Activated naive CD8-positive, alpha-beta T cell treated with anti-CD3 and anti-CD28 coated beads, Interleukin-2, amount 10 ng/mL, durations not matched to agents 7 days and 5 days (primary cell): Measurements from ENCODE around the gene TLE3. TPM values are rescaled to one million over a fixed set of nuclear protein-coding genes. Genes with fewer than 3 reads are reported as not detected.

Source experiments
- ATAC-seq: fragments of 150-1000 bp; cut with Tn5 transposase; one replicate; pipeline ENCODE4 v1.10.0; 2021; ENCODE audit warnings: low read depth, moderate library complexity
- POLR2A ChIA-PET: fragments of 350-600 bp; sonication (Branson Sonifier 250); formaldehyde crosslinking; loops from one replicate; lab custom pipeline; 2021; ENCODE audit warnings: antibody characterized with exemption; lab: Charles Lee
- DNase-seq: peaks from one replicate; pipeline ENCODE4 v3.0.0; 2021
- H3K27ac Mint-ChIP-seq: one replicate; pipeline ENCODE4 v1.8.0; 2022; ENCODE audit warnings: mild to moderate bottlenecking, mixed read lengths
- H3K27me3 Mint-ChIP-seq: one replicate; pipeline ENCODE4 v1.8.0; 2022; ENCODE audit warnings: mild to moderate bottlenecking, moderate library complexity, mixed read lengths
- H3K36me3 Mint-ChIP-seq: one replicate; pipeline ENCODE4 v1.8.0; 2021; ENCODE audit warnings: mild to moderate bottlenecking, mixed read lengths
- H3K4me1 Mint-ChIP-seq: one replicate; pipeline ENCODE4 v1.8.0; 2021; ENCODE audit warnings: mixed read lengths
- H3K4me3 Mint-ChIP-seq: one replicate; pipeline ENCODE4 v1.8.0; 2022; ENCODE audit warnings: mild to moderate bottlenecking, moderate library complexity, mixed read lengths
- H3K9me3 Mint-ChIP-seq: one replicate; pipeline ENCODE4 v1.8.0; 2021; ENCODE audit warnings: mixed read lengths
- total RNA-seq, 2 experiments: library from RNA; stranded (reverse); gene quantifications; one replicate each; pipeline ENCODE4 v1.2.3, GENCODE V29; 2021

The TLE3 gene
- total RNA-seq, 2 experiments from 2014 or later, result 80.5 to 87.9 TPM

- Mint-ChIP-seq H3K27ac (no peak overlapping the region), H3K4me1 (peaks cover 15% of the 10 kb centered on the region), H3K36me3 (no peaks in the 10 kb centered on the region), H3K27me3 (peaks cover 29% of the 10 kb centered on the region), H3K4me3 (no peak overlapping the region), H3K9me3 (peaks cover 1% of the 10 kb centered on the region)
- POLR2A ChIA-PET, result no interaction called here
- ATAC-seq (no peak), DNase-seq (no peak)
These were observed 83.4 kb downstream of the TLE3 start for GRCh38 chr15:70014331-70014730.

GRCh38 chr15:70013656-70014313 lies 83.9 kb downstream of the TLE3 start:
- ATAC-seq (no peak), DNase-seq (no peak)
- H3K27me3 Mint-ChIP-seq, result peaks cover 29% of the 10 kb centered on the region
- H3K9me3 Mint-ChIP-seq, result peaks cover 1% of the 10 kb centered on the region
- H3K36me3 Mint-ChIP-seq, result no peaks in the 10 kb centered on the region
- no peak overlapping the region for H3K4me3 Mint-ChIP-seq
- POLR2A ChIA-PET, result no interaction called here
- H3K4me1 Mint-ChIP-seq, result peaks cover 15% of the 10 kb centered on the region
- H3K27ac Mint-ChIP-seq, result no peak overlapping the region

GRCh38 chr15:70012895-70013294 lies 84.8 kb downstream of the TLE3 start:
- POLR2A ChIA-PET, result no interaction called here
- DNase-seq, result no peak
- no peaks in the 10 kb centered on the region for H3K9me3 Mint-ChIP-seq
- H3K27me3 Mint-ChIP-seq, result peaks cover 26% of the 10 kb centered on the region
- no peak for ATAC-seq
- no peak overlapping the region for H3K4me3 Mint-ChIP-seq
- H3K36me3 Mint-ChIP-seq, result no peaks in the 10 kb centered on the region
- H3K4me1 Mint-ChIP-seq, result peaks cover 14% of the 10 kb centered on the region
- H3K27ac Mint-ChIP-seq, result no peak overlapping the region

- H3K27ac Mint-ChIP-seq, result no peak overlapping the region
These were observed 88.9 kb downstream of the TLE3 start for GRCh38 chr15:70008697-70009290.

GRCh38 chr15:70006259-70007147 lies 91.2 kb downstream of the TLE3 start:
- peaks cover 7% of the 10 kb centered on the region for H3K9me3 Mint-ChIP-seq
- no peaks in the 10 kb centered on the region for H3K4me1 Mint-ChIP-seq
- no peak overlapping the region for H3K27ac Mint-ChIP-seq
- peaks cover 6% of the 10 kb centered on the region for H3K36me3 Mint-ChIP-seq
- DNase-seq (no peak), ATAC-seq (no peak)
- H3K4me3 Mint-ChIP-seq, result no peak overlapping the region
- peaks cover 11% of the 10 kb centered on the region for H3K27me3 Mint-ChIP-seq
- POLR2A ChIA-PET, result no interaction called here

More at GRCh38 chr15:70008697-70009290, 88.9 kb downstream of the TLE3 start:
- Mint-ChIP-seq H3K27me3 (peaks cover 12% of the 10 kb centered on the region), H3K36me3 (no peaks in the 10 kb centered on the region), H3K4me3 (no peak overlapping the region), H3K9me3 (no peaks in the 10 kb centered on the region), H3K4me1 (no peaks in the 10 kb centered on the region)
- no peak for ATAC-seq
- DNase-seq, result no peak
- POLR2A ChIA-PET, result no interaction called here

GRCh38 chr15:70004826-70005225 lies 92.9 kb downstream of the TLE3 start:
- Mint-ChIP-seq H3K27me3 (peaks cover 11% of the 10 kb centered on the region), H3K27ac (no peak overlapping the region), H3K4me3 (no peak overlapping the region), H3K4me1 (no peaks in the 10 kb centered on the region), H3K9me3 (peaks cover 7% of the 10 kb centered on the region), H3K36me3 (peaks cover 6% of the 10 kb centered on the region)
- DNase-seq (no peak), ATAC-seq (no peak)
- POLR2A ChIA-PET, result no interaction called here

- peaks cover 7% of the 10 kb centered on the region for H3K9me3 Mint-ChIP-seq
- no peak for ATAC-seq
- peaks cover 6% of the 10 kb centered on the region for H3K36me3 Mint-ChIP-seq
- no peak overlapping the region for H3K27ac Mint-ChIP-seq
- no peaks in the 10 kb centered on the region for H3K4me1 Mint-ChIP-seq
- peaks cover 11% of the 10 kb centered on the region for H3K27me3 Mint-ChIP-seq
- POLR2A ChIA-PET, result no interaction called here
- no peak for DNase-seq
- H3K4me3 Mint-ChIP-seq, result no peak overlapping the region
These were observed 94.8 kb downstream of the TLE3 start for GRCh38 chr15:70002897-70003296.

GRCh38 chr15:70001859-70002258 lies 95.9 kb downstream of the TLE3 start:
- Mint-ChIP-seq H3K4me3 (no peak overlapping the region), H3K4me1 (no peaks in the 10 kb centered on the region), H3K27me3 (peaks cover 11% of the 10 kb centered on the region), H3K27ac (no peak overlapping the region), H3K36me3 (peaks cover 6% of the 10 kb centered on the region), H3K9me3 (peaks cover 7% of the 10 kb centered on the region)
- no peak for ATAC-seq
- no peak for DNase-seq
- POLR2A ChIA-PET, result no interaction called here

- Mint-ChIP-seq H3K9me3 (peaks cover 7% of the 10 kb centered on the region), H3K4me3 (no peak overlapping the region), H3K27ac (no peak overlapping the region), H3K4me1 (no peaks in the 10 kb centered on the region), H3K27me3 (peaks cover 14% of the 10 kb centered on the region), H3K36me3 (peaks cover 6% of the 10 kb centered on the region)
- POLR2A ChIA-PET, result no interaction called here
- no peak for DNase-seq
- ATAC-seq, result no peak
These were observed 98.2 kb downstream of the TLE3 start for GRCh38 chr15:69999392-70000085.

- no peaks in the 10 kb centered on the region for H3K4me1 Mint-ChIP-seq
- H3K9me3 Mint-ChIP-seq, result peaks cover 7% of the 10 kb centered on the region
- H3K27ac Mint-ChIP-seq, result no peak overlapping the region
- H3K27me3 Mint-ChIP-seq, result peaks cover 15% of the 10 kb centered on the region
- peaks cover 6% of the 10 kb centered on the region for H3K36me3 Mint-ChIP-seq
- DNase-seq, result no peak
- H3K4me3 Mint-ChIP-seq, result no peak overlapping the region
- no peak for ATAC-seq
- POLR2A ChIA-PET, result no interaction called here
These were observed 99.0 kb downstream of the TLE3 start for GRCh38 chr15:69998541-69999391.

GRCh38 chr15:69997813-69998212 lies 99.9 kb downstream of the TLE3 start:
- Mint-ChIP-seq H3K27me3 (peaks cover 20% of the 10 kb centered on the region), H3K27ac (no peak overlapping the region), H3K9me3 (peaks cover 2% of the 10 kb centered on the region), H3K36me3 (peaks cover 2% of the 10 kb centered on the region), H3K4me3 (no peak overlapping the region), H3K4me1 (no peaks in the 10 kb centered on the region)
- POLR2A ChIA-PET, result no interaction called here
- DNase-seq (no peak), ATAC-seq (no peak)
